Activated CD8-positive, alpha-beta memory T cell treated with anti-CD3 and anti-CD28 coated beads for 24 hours (primary cell): ENCODE results near the gene ELOVL6.
"Not testable (repeated sequence)": the region's sequence is repeated elsewhere in the genome, so short reads cannot be mapped to it uniquely, and the experiment has no call there.

Experiments used
- DNase-seq: peaks from one replicate; pipeline ENCODE4 v3.0.0-alpha.2; 2020

Gene ELOVL6

GRCh38 chr4:110119880-110120279 is 78.5 kb downstream of the ELOVL6 start:
- DNase-seq = no peak

GRCh38 chr4:110119337-110119736 is 79.1 kb downstream of the ELOVL6 start:
- no peak for DNase-seq

DNA sequence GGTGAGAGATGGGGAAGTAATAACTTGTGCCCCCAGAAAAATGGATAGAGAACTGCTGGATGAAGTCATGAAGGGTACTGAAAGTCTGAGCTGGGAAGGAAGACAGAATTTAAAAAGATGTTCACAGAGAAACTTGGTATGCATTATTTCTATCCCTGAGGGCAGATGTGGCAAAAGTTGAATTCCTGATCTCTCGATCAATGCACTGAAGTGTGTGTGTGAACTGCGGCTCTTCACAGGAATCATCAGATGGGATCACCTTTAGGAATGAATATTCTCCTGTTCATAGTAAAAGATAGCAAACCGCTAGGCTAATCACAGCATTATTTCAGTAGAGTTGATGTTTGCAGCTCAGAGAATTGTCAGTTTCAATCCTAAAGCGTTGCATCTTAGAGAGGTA is 86.4 kb downstream of the ELOVL6 start:
- no peak for DNase-seq

- no peak for DNase-seq
These were observed 89.0 kb downstream of the ELOVL6 start for GRCh38 chr4:110109455-110109854.

DNA sequence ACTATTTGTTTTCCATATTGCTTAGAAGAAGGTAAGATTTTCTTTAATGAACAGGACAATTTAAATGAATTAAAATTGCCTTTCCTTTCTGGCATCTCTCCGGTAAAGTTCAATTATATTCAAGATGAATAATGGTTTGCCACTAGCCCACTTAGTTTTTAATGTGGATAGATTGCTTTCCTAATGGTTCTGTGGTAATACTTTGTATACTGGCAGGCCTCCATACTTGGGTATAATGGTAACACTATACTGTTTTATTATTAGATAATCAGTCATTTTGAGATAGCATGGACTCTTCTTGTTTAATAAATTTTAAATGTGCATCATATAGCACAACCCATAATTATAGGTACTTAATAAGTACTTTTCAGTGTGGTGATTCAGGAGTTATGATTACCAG is 89.5 kb downstream of the ELOVL6 start:
- DNase-seq = no peak

- DNase-seq = no peak
These were observed 90.0 kb downstream of the ELOVL6 start for GRCh38 chr4:110108422-110108821.

GRCh38 chr4:110107866-110108265 is 90.5 kb downstream of the ELOVL6 start:
- DNase-seq = no peak

DNA sequence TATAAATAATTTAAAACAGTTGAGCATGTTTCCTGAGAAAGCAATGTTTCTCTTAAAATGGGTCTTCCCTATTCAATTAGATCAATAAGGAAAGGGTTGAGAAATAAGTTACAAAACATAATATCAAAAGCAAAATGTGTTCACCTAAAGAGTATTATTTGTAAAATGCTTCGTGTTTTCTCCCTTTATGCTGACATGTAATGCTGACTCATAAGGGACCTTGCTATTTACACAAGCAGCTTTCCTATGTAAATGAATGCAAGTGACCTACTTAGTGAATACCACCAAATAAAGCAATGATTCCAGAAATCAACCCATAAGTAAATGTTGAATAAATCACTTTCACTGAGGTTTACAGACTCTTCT is 91.5 kb downstream of the ELOVL6 start:
- no peak for DNase-seq

GRCh38 chr4:110104661-110105060 is 93.8 kb downstream of the ELOVL6 start:
- no peak for DNase-seq

DNA sequence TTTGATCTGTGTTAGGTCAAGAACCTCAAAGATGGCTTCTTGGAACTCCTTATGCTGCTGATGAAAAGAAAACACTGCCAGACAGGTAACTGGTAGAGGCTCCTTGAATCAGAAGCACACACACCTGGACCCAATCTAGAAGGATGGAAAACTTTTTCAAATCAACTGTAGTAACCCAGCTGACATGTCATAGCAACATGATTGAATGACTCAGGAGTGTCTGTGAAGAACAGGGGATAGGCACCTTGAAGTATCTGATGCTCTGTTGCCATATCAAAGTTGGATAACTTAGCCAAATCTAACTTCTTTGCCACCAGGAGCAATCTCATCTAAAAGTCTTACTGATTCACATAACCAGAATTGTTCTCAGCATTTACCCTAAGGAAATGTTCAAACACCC is 98.8 kb downstream of the ELOVL6 start:
- DNase-seq = no peak

- no peak for DNase-seq
These were observed 102.0 kb downstream of the ELOVL6 start for GRCh38 chr4:110096405-110096804.

DNA sequence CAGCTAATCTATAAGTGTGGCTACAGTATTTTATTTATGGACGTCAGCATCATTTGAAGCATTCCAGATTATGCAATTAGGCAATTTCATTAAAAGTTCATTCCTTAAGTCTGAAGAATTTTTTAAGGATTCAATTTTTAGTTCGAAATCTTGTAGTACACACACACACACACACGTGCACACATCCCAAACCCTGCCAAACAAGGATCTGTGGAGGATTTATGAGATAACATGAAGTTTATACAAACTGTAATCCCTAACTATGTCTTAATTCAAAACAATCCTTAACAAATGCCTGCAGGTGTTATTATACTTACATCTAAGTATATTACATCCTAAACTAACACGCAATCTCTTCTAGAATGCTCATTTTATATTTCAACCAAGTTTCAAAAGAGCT is 105.8 kb downstream of the ELOVL6 start:
- DNase-seq = no peak

DNA sequence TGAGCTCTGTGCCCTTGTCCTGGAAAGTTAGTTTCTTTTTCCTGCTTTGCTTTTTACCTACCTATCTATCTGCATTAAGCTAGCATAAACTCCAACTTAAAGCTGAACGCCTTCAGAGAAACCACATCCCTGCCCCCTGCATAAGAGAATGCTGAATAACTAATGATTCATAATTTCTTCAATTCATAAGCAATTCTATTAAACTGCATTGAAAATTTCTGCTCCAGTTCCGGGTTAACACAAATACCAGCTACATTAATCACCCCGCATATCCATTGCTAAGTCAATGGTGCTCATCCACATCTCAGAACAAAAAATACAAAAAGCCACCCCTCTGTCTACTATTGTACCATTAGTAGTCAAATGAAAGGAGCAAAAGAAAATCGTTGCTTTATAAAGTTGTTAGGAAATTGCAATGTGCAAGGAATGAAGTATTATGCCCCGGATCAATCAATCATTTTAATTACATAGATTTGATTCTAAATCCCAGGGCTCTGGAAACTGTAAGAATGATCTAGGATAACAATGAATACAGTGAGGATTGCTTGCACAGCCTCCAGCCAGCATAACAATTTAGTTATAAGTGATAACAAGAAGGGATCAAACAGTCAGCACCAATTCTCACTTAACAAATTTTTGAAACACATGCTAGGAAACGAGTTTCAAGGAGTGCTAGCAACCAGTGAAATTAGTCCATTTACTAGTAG is 106.8 kb downstream of the ELOVL6 start:
- DNase-seq = no peak

- DNase-seq = no peak
These were observed 109.7 kb downstream of the ELOVL6 start for GRCh38 chr4:110088670-110089069.

- no peak for DNase-seq
These were observed 111.2 kb downstream of the ELOVL6 start for GRCh38 chr4:110087070-110087708.

DNA sequence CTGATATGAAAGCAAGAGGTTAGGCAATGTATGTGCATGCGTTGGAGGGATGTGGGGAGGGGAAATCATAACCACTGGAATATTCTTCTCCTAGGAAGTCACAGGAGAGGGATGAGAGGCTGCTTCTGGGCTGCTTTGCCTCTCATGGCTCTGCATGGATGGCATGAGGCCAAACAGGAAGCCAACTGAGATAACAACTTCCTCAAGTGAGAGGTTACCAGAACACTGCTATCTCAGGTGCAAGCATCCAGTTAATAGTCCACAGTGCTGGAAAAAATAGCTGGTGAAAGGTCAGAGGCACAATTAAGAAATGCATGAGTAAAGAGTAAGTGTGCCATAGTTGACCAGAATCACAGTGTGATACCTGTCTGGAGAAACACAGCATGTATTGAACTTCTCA is 113.3 kb downstream of the ELOVL6 start:
- DNase-seq = no peak

- no peak for DNase-seq
These were observed 114.3 kb downstream of the ELOVL6 start for GRCh38 chr4:110084154-110084553.

DNA sequence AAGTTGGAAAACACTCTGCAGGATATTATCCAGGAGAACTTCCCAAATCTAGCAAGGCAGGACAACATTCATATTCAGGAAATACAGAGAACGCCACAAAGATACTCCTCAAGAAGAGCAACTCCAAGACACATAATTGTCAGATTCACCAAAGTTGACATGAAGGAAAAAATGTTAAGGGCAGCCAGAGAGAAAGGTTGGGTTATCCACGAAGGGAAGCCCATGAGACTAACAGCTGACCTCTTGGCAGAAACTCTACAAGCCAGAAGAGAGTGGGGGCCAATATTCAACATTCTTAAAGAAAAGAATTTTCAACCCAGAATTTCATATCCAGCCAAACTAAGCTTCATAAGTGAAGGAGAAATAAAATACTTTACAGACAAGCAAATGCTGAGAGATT is 120.3 kb downstream of the ELOVL6 start:
- not testable (repeated sequence) for DNase-seq

DNA sequence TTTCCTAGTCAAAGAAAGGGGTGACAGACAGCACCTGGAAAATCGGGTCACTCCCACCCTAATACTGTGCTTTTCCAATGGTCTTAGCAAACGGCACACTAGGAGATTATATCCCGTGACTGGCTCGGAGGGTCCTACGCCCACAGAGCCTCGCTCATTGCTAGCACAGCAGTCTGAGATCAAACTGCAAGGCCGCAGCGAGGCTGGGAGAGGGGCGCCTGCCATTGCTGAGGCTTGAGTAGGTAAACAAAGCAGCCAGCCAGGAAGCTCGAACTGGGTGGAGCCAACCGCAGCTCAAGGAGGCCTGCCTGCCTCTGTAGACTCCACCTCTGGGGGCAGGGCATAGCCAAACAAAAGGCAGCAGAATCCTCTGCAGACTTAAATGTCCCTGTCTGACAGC is 121.6 kb downstream of the ELOVL6 start:
- not testable (repeated sequence) for DNase-seq

DNA sequence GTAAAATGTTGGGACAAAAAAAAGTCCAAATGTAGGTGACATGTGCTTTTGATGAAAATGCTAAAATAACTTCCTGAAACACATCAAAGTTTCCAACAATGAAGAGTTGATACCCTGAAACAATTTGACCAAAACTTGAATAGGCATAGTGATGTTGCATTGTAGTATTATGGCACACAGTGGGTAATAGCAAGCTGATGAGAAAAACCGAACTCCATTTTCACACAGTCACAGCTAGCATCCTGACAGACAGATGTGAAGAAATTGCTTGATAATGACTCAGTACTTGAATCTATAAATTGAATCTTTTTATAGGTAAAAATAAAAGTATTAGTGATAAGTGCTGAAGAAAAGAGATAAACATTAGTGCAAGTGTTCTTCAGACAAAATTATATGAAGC is 122.5 kb downstream of the ELOVL6 start:
- DNase-seq = no peak

DNA sequence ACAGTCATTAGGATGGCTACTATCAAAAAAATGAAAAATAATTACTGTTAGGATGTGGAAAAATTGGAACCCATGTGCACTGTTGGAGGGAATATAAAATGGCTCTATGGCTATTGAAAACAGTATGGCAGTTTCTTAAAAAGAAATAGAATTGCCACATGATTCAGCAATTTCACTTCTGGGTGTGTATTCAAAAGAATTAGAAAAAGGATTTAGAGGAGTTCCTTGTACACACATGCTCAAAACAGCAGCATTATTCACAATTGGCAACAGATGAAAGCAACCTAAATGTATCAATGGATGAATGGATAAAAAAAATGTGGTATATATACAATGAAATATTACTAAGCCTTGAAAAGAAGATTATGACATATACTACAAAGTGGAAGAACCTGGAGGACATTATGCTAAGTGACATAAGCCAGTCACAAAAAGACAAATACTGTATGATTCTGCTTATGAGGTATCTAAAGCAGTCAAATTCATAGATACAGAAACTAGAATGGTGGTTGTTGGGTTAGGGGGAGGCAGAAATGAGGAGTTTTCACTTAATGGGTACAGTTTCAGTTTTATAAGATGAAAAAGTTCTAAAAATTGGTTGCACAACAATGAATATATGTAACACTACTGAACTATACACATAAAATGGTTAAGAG is 123.2 kb downstream of the ELOVL6 start:
- DNase-seq = no peak

DNA sequence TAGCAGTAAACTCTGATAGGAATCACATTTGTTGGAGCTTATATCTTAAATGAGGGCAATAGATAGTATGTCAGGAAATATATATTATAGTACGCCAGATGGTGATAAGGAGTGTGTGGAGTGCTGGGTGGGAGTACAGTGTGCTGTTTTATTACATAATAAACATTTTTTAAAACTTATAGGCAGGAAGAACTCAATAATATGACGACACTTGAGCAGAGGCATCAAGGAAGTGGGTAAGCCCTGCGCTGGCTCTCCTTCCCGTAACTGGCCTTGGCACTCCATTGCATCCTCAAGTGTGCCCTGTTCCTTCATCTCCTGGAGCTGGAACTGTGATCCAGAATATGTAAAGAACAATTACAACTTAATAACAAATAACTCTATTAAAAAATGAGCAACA is 123.8 kb downstream of the ELOVL6 start:
- DNase-seq = no peak

DNA sequence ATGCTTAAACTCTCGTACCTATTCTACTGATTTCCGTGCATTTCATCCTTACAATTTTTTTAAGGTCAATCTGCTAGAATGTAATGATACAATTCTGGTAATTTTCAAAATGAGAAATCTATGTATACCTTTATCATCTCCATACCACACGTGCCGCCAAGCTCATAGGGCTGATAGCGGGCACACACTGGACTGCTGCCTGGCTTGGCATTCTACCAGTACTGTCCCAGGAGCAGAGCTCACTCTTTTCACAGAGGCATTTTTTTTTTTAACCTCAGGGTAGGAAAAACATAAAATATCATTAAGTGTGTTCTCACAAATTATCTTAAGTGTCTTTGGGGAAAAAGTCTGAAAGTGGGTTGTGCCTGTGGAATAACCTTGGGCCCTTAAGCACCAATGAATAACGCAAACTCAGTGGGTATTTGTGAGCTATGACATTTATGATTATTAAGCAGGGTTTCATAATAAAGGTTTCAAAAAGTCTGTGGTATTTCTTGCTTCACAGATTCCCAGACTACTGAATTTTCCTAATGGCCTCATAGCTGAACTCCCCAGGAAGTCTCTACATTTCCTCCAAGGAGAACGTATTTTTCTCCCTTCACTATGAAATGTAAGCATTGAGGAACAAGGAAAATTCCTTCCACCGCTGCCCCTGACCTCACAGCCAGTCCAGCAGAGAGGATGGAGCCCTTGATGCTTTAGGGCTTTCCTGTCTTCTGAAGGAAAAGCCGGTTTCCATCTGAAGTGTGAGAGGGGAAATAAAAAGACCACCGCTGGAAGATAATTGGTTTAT is 125.2 kb downstream of the ELOVL6 start:
- DNase-seq = no peak

DNA sequence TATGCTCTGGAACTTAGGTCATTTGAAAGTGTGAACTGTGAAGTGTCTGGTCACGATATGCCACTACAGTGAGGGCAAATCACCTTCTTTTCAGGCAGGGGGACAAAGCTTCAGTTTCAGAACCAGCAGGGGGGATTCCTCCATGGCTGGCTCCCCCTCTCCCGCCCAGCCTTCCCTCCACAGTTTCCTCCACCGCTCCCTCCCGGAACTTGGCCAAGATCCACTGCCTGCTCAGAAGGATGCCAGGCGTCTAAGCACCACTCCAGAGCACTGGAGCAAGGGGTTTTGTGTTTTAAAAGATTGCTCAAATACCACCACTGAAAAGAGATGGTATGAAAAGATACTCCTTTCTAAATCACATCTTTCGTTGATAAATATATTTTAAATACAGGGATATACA is 126.9 kb downstream of the ELOVL6 start:
- no peak for DNase-seq
